ENCODE measurements around the gene GSTA2. TPM values are rescaled to one million over a fixed set of nuclear protein-coding genes. Genes with fewer than 3 reads are reported as not detected.
A peak's percentile ranks its signal among the peaks of the same experiment; 100 is the strongest.
"Not testable (repeated sequence)": the region's sequence is repeated elsewhere in the genome, so short reads cannot be mapped to it uniquely, and the experiment has no call there.

GSTA2 gene
- total and polyA plus RNA-seq, 4 donors = 2.0 to 6.8 (median 3.1) TPM

DNA sequence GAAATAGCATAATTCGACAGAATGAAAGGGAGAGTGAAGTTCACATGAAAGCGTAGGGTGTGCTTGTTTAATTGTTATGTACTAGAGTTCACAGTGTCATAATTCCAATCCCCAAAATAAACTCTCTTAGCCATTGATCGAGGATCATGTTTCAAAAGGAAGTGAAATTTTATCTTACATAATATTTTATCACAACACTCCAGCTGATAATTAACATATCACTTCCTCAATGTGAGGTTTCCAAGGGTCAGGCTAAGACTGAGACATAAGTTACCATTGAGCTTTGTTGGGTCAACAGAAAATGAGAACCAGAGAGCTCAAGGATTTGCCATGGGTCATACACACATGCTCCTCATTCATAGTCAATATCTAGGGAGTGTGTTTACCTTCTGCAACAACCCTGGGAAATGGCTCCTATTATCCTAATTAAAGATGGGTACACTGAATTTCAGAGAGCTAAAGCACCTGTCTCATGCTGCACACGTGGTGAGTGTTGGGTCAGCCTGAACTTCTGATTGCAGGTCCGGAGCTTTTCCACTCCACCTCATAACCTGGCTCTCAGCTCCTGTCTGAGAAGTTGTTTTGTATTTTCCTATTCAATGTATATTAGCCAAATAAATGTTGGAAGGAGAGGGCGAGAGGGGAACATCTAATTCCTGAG lies 3.0 kb downstream of the GSTA2 start:
- no peaks in the 10 kb centered on the region for H3K4me1 ChIP-seq (ENCODE audit: control insufficient read depth in 5 of 5, insufficient read depth in 5 of 5, low read length in 5 of 5)
- TF ChIP-seq, protein P1, sequence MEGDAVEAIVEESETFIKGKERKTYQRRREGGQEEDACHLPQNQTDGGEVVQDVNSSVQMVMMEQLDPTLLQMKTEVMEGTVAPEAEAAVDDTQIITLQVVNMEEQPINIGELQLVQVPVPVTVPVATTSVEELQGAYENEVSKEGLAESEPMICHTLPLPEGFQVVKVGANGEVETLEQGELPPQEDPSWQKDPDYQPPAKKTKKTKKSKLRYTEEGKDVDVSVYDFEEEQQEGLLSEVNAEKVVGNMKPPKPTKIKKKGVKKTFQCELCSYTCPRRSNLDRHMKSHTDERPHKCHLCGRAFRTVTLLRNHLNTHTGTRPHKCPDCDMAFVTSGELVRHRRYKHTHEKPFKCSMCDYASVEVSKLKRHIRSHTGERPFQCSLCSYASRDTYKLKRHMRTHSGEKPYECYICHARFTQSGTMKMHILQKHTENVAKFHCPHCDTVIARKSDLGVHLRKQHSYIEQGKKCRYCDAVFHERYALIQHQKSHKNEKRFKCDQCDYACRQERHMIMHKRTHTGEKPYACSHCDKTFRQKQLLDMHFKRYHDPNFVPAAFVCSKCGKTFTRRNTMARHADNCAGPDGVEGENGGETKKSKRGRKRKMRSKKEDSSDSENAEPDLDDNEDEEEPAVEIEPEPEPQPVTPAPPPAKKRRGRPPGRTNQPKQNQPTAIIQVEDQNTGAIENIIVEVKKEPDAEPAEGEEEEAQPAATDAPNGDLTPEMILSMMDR (IDR thresholded peaks at IDR 0.05; ENCODE audit: control extremely low read depth, extremely low read depth) = no peak
- no peaks in the 10 kb centered on the region for H3K27me3 ChIP-seq (ENCODE audit: control insufficient read depth in 3 of 3, insufficient read depth in 3 of 3, low read length in 2 of 3)
- WGBS, 2 donors = 57 to 70% methylated on average over 6 of the region's 6 CpGs
- H3K9me3 ChIP-seq (ENCODE audit: control insufficient read depth in 4 of 4, insufficient read depth in 3 of 4, low read length in 3 of 4) = no peaks in the 10 kb centered on the region
- H3K9ac ChIP-seq (ENCODE audit: insufficient read depth in 1 of 2, low read length in 2 of 2) = no peak overlapping the region
- H3K36me3 ChIP-seq (ENCODE audit: control insufficient read depth in 4 of 4, insufficient read depth in 4 of 4, low read length in 4 of 4) = no peaks in the 10 kb centered on the region
- ATAC-seq (ENCODE audit: insufficient read depth, low FRiP score) (no peak), DNase-seq (no peak)
- no peak overlapping the region for H3K27ac ChIP-seq (ENCODE audit: low read depth in 1 of 2, low read length in 1 of 2)
- no peak overlapping the region for H3K4me3 ChIP-seq

DNA sequence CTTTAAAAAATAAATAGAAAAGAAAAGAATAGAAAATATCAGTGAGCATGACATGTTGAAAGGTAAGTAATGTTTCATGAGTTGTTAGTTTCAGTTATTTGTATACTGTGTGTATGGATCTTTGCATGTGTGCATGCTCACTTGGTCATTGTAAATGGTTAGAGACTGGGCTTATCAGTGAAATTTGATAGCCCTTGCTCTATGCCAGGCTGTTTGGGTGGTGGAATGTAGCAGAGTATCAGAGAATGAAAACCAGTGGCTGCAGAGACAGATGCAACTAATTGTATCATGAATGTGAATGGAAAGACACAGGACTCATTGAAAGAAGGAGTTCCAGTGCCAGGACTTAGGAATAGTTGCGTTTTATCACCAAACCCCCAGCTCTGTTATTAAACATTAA lies 4.2 kb downstream of the GSTA2 start:
- no peaks in the 10 kb centered on the region for H3K36me3 ChIP-seq (ENCODE audit: control insufficient read depth in 4 of 4, insufficient read depth in 4 of 4, low read length in 4 of 4)
- no peak overlapping the region for H3K27ac ChIP-seq (ENCODE audit: low read depth in 1 of 2, low read length in 1 of 2)
- H3K9me3 ChIP-seq (ENCODE audit: control insufficient read depth in 4 of 4, insufficient read depth in 3 of 4, low read length in 3 of 4) = no peaks in the 10 kb centered on the region
- no peak overlapping the region for H3K9ac ChIP-seq (ENCODE audit: insufficient read depth in 1 of 2, low read length in 2 of 2)
- WGBS, 2 donors = 46 to 87% methylated on average over 1 of the region's 1 CpG
- ATAC-seq (ENCODE audit: insufficient read depth, low FRiP score) (no peak), DNase-seq (peak in 1 of 3 donors; percentile 10)
- no peaks in the 10 kb centered on the region for H3K4me1 ChIP-seq (ENCODE audit: control insufficient read depth in 5 of 5, insufficient read depth in 5 of 5, low read length in 5 of 5)
- TF ChIP-seq, protein P1 (IDR thresholded peaks at IDR 0.05; ENCODE audit: control extremely low read depth, extremely low read depth) = no peak
- H3K4me3 ChIP-seq = no peak overlapping the region
- H3K27me3 ChIP-seq (ENCODE audit: control insufficient read depth in 3 of 3, insufficient read depth in 3 of 3, low read length in 2 of 3) = no peaks in the 10 kb centered on the region

- not testable (repeated sequence) for H3K36me3 ChIP-seq (ENCODE audit: control insufficient read depth in 4 of 4, insufficient read depth in 4 of 4, low read length in 4 of 4); H3K4me3 ChIP-seq; ATAC-seq (ENCODE audit: insufficient read depth, low FRiP score)
Measured at GRCh38 chr6:52757651-52758338, 5.5 kb downstream of the GSTA2 start.

DNA sequence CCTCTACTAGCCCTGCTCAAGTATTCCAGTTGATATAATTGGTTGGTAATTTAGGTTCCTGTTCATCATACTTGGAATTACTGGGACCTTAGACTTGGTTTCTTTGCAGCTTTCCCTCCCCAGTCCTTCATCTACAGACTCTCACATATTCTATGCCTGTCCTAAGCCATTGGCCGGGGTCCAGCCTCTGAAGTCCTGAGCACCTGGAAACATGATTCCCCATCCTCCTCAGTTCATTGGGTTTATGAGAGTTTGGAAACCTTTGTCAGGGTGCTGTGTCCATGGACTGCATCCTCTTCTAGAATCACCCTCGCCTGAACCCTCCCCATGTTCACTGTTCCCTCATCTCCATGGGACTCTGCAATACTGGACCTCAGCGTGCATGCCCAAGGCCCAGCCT lies 8.8 kb downstream of the GSTA2 start:
- H3K4me1 ChIP-seq (ENCODE audit: control insufficient read depth in 5 of 5, insufficient read depth in 5 of 5, low read length in 5 of 5) = no peaks in the 10 kb centered on the region
- no peaks in the 10 kb centered on the region for H3K36me3 ChIP-seq (ENCODE audit: control insufficient read depth in 4 of 4, insufficient read depth in 4 of 4, low read length in 4 of 4)
- ATAC-seq (ENCODE audit: insufficient read depth, low FRiP score) = no peak
- no peak overlapping the region for H3K4me3 ChIP-seq
- WGBS, 2 donors = 91 to 93% methylated on average over 3 of the region's 3 CpGs
- H3K27ac ChIP-seq (ENCODE audit: low read depth in 1 of 2, low read length in 1 of 2) = no peak overlapping the region
- H3K9ac ChIP-seq (ENCODE audit: insufficient read depth in 1 of 2, low read length in 2 of 2) = no peak overlapping the region
- no peaks in the 10 kb centered on the region for H3K27me3 ChIP-seq (ENCODE audit: control insufficient read depth in 3 of 3, insufficient read depth in 3 of 3, low read length in 2 of 3)
- H3K9me3 ChIP-seq (ENCODE audit: control insufficient read depth in 4 of 4, insufficient read depth in 3 of 4, low read length in 3 of 4) = peaks cover 0 to 3% (median 0%) of the 10 kb centered on the region in 4 donors
- DNase-seq = no peak
- TF ChIP-seq, protein P1 (IDR thresholded peaks at IDR 0.05; ENCODE audit: control extremely low read depth, extremely low read depth) = no peak

More at GRCh38 chr6:52757651-52758338, 5.5 kb downstream of the GSTA2 start:
- H3K27ac ChIP-seq (ENCODE audit: low read depth in 1 of 2, low read length in 1 of 2); H3K4me1 ChIP-seq (ENCODE audit: control insufficient read depth in 5 of 5, insufficient read depth in 5 of 5, low read length in 5 of 5); H3K9me3 ChIP-seq (ENCODE audit: control insufficient read depth in 4 of 4, insufficient read depth in 3 of 4, low read length in 3 of 4); H3K9ac ChIP-seq (ENCODE audit: insufficient read depth in 1 of 2, low read length in 2 of 2); H3K27me3 ChIP-seq (ENCODE audit: control insufficient read depth in 3 of 3, insufficient read depth in 3 of 3, low read length in 2 of 3): not testable (repeated sequence)
- DNase-seq = peak in 2 of 3 donors; percentile 15 to 16
- 69 to 89% methylated on average over 7 of the region's 7 CpGs for WGBS, 2 donors

DNA sequence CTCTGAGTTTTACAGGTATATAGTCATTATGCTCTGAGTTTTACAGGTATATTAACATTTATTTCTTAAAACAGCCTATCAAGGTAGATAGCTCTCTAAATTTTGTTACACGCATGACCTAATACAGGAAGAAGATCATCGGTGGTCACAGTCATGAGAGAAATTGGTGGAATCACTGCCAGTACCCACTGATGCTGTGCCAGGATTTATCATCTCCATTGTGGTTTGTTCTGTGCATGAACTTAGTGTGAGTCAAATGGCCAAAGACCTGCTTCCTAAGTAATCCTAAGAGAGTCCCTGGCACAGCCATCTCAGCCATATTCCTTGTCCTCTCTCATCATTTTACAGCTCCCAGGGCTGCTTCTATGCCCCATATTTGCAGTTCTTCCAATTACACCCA lies 10.1 kb downstream of the GSTA2 start:
- H3K27me3 ChIP-seq (ENCODE audit: control insufficient read depth in 3 of 3, insufficient read depth in 3 of 3, low read length in 2 of 3); ATAC-seq (ENCODE audit: insufficient read depth, low FRiP score); H3K9me3 ChIP-seq (ENCODE audit: control insufficient read depth in 4 of 4, insufficient read depth in 3 of 4, low read length in 3 of 4); H3K4me1 ChIP-seq (ENCODE audit: control insufficient read depth in 5 of 5, insufficient read depth in 5 of 5, low read length in 5 of 5); DNase-seq; H3K36me3 ChIP-seq (ENCODE audit: control insufficient read depth in 4 of 4, insufficient read depth in 4 of 4, low read length in 4 of 4); H3K9ac ChIP-seq (ENCODE audit: insufficient read depth in 1 of 2, low read length in 2 of 2); H3K4me3 ChIP-seq; H3K27ac ChIP-seq (ENCODE audit: low read depth in 1 of 2, low read length in 1 of 2): not testable (repeated sequence)
- WGBS, 2 donors = 88 to 90% methylated on average over 2 of the region's 2 CpGs
